SU-DHL-6 (cell line): ENCODE measurements around the gene FBXO44.
A peak's percentile ranks its signal among the peaks of the same experiment; 100 is the strongest.

Experiments
- EZH2phosphoT487 ChIP-seq: fragments of 200-600 bp; sonication (generic), shearing (Covaris generic); conservative IDR thresholded peaks from 2 replicates; pipeline ENCODE4 v1.6.1; 2018; ENCODE audit warnings: mild to moderate bottlenecking, antibody characterized with exemption, low read length, moderate library complexity, mixed read lengths
- TF ChIP-seq, protein P1 (sequence below): fragments of 200-600 bp; sonication (generic); IDR thresholded peaks from one replicate; pipeline ENCODE4 v1.5.1; 2017; ENCODE audit warnings: antibody characterized with exemption, mild to moderate bottlenecking, low read length, moderate library complexity; ENCODE audit not compliant: insufficient read depth, poor library complexity, severe bottlenecking

DNA sequence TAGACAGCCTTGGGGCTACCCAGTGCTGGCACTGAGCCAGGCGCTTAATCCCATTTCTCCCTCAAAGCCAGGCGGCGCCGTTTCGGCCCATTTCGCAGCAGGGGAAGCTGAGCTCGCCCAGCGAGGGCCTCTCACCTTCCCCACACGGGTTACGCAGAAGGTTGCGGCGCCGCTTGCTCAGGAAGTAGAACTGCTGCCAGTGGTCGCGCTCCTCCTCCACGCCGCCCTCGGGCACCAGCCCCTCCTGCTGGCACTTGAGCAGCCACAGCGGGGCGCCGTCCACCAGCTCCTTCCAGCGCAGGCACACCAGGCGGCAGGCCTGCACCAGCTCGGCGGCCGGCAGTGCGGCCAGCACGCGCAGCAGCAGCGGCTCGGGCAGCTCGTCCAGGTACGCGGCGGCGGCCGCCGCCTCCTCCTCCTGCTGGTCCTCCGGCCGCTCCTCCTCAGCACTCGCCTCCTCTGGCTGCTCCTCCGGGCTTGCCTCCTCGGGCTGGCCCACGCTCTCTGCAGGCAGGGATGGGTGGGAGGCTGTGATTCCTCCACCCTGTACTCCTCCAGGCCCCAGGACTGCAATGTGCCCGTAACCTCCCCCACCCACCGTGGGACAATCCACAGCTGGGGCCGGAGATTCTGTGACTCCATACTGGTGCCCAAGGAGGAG lies 4.2 kb upstream of the FBXO44 start:
- TF ChIP-seq, protein P1, sequence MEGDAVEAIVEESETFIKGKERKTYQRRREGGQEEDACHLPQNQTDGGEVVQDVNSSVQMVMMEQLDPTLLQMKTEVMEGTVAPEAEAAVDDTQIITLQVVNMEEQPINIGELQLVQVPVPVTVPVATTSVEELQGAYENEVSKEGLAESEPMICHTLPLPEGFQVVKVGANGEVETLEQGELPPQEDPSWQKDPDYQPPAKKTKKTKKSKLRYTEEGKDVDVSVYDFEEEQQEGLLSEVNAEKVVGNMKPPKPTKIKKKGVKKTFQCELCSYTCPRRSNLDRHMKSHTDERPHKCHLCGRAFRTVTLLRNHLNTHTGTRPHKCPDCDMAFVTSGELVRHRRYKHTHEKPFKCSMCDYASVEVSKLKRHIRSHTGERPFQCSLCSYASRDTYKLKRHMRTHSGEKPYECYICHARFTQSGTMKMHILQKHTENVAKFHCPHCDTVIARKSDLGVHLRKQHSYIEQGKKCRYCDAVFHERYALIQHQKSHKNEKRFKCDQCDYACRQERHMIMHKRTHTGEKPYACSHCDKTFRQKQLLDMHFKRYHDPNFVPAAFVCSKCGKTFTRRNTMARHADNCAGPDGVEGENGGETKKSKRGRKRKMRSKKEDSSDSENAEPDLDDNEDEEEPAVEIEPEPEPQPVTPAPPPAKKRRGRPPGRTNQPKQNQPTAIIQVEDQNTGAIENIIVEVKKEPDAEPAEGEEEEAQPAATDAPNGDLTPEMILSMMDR = peak; percentile 45
- no peak for TF ChIP-seq EZH2phosphoT487
